Measurements from ENCODE around the gene SUFU. TPM values are rescaled to one million over a fixed set of nuclear protein-coding genes. Genes with fewer than 3 reads are reported as not detected.

SUFU gene
- total and polyA plus RNA-seq, 4 donors: 1.8 to 3.8 (median 2.9) TPM

GRCh38 chr10:102644646-102645387, 141.0 kb downstream of the SUFU start:
- H3K27ac ChIP-seq (ENCODE audit: low read depth in 1 of 2, low read length in 2 of 2): peak overlapping the region; percentile 99
- peaks cover 18 to 50% (median 37%) of the 10 kb centered on the region in 4 donors for H3K4me1 ChIP-seq (ENCODE audit: control insufficient read depth in 4 of 4, insufficient read depth in 4 of 4, low read length in 3 of 4)
- H3K9me3 ChIP-seq (ENCODE audit: control insufficient read depth in 4 of 4, low read length in 3 of 4): no peaks in the 10 kb centered on the region
- peak overlapping the region; percentile 78 to 93 (median 91) for H3K4me3 ChIP-seq (ENCODE audit: low read depth in 1 of 3, low read length in 3 of 3)
- peak overlapping the region; percentile 92 to 99 for H3K9ac ChIP-seq (ENCODE audit: low read depth in 1 of 2, low read length in 2 of 2)
- under 1% methylated on average over 62 of the region's 62 CpGs for WGBS
- no peaks in the 10 kb centered on the region for H3K36me3 ChIP-seq (ENCODE audit: control insufficient read depth in 4 of 4, insufficient read depth in 3 of 4, low read depth in 1 of 4, low read length in 3 of 4)
- peak; percentile 76 for DNase-seq (ENCODE audit: low spot score)
- TF ChIP-seq CTCF (IDR thresholded peaks at IDR 0.05; ENCODE audit: low read depth, low read length, missing input control): peak; percentile 53
- no peak for TF ChIP-seq EGR1 (IDR thresholded peaks at IDR 0.05; ENCODE audit: low read depth in 2 of 2)
- peak in 1 of 2 donors; percentile 72 for TF ChIP-seq RAD21 (IDR thresholded peaks at IDR 0.05)
- no peaks in the 10 kb centered on the region for H3K27me3 ChIP-seq (ENCODE audit: control insufficient read depth in 4 of 4, insufficient read depth in 4 of 4, low read length in 3 of 4)

- H3K27me3 ChIP-seq (ENCODE audit: control insufficient read depth in 4 of 4, insufficient read depth in 4 of 4, low read length in 3 of 4): no peaks in the 10 kb centered on the region
- H3K4me1 ChIP-seq (ENCODE audit: control insufficient read depth in 4 of 4, insufficient read depth in 4 of 4, low read length in 3 of 4): peaks cover 23 to 50% (median 41%) of the 10 kb centered on the region in 4 donors
- WGBS: under 1% methylated on average over 12 of the region's 12 CpGs
- DNase-seq (ENCODE audit: low spot score): peak; percentile 63
- H3K36me3 ChIP-seq (ENCODE audit: control insufficient read depth in 4 of 4, insufficient read depth in 3 of 4, low read depth in 1 of 4, low read length in 3 of 4): no peaks in the 10 kb centered on the region
- peak overlapping the region; percentile 78 to 93 (median 91) for H3K4me3 ChIP-seq (ENCODE audit: low read depth in 1 of 3, low read length in 3 of 3)
- TF ChIP-seq SP1 (IDR thresholded peaks at IDR 0.05) (peak; percentile 67), GABPA (IDR thresholded peaks at IDR 0.05 in 1 of 2, conservative IDR thresholded peaks at IDR 0.05 in 1 of 2) (peak in 1 of 2 donors; percentile 40), RXRA (IDR thresholded peaks at IDR 0.05) (peak; percentile 75 to 82), FOXA1 (IDR thresholded peaks at IDR 0.05) (no peak), YY1 (IDR thresholded peaks at IDR 0.05) (peak; percentile 97), TAF1 (conservative IDR thresholded peaks at IDR 0.05) (peak; percentile 98), HNF4G (IDR thresholded peaks at IDR 0.05) (no peak), EGR1 (IDR thresholded peaks at IDR 0.05; ENCODE audit: low read depth in 2 of 2) (no peak), REST (IDR thresholded peaks at IDR 0.05) (peak; percentile 88), FOXA2 (IDR thresholded peaks at IDR 0.05) (peak; percentile 51), ATF3 (IDR thresholded peaks at IDR 0.05) (peak; percentile 34), NR2F2 (IDR thresholded peaks at IDR 0.05) (peak; percentile 85), CTCF (IDR thresholded peaks at IDR 0.05; ENCODE audit: low read depth, low read length, missing input control) (no peak), ZBTB33 (IDR thresholded peaks at IDR 0.05) (no peak), RAD21 (IDR thresholded peaks at IDR 0.05) (no peak), HNF4A (conservative IDR thresholded peaks at IDR 0.05) (peak; percentile 35 to 48), MAX (IDR thresholded peaks at IDR 0.05) (peak; percentile 60), JUND (IDR thresholded peaks at IDR 0.05) (no peak)
- H3K9ac ChIP-seq (ENCODE audit: low read depth in 1 of 2, low read length in 2 of 2): peak overlapping the region; percentile 92 to 99
- peak overlapping the region; percentile 99 for H3K27ac ChIP-seq (ENCODE audit: low read depth in 1 of 2, low read length in 2 of 2)
- H3K9me3 ChIP-seq (ENCODE audit: control insufficient read depth in 4 of 4, low read length in 3 of 4): no peaks in the 10 kb centered on the region
Observed at GRCh38 chr10:102645388-102645740, 141.6 kb downstream of the SUFU start.
